GM19239 (cell line): Measurements from ENCODE around the gene HDAC7.

Experiments
- DNase-seq: peaks from one replicate; pipeline ENCODE4 v3.0.0; 2011; ENCODE audit warnings: low spot score; ENCODE audit not compliant: insufficient read length
- FAIRE-seq: peaks from 2 replicates; lab custom pipeline; 2011; peaks lifted over from hg19 to GRCh38; lab: Jason Lieb, UNC

HDAC7 gene

DNA sequence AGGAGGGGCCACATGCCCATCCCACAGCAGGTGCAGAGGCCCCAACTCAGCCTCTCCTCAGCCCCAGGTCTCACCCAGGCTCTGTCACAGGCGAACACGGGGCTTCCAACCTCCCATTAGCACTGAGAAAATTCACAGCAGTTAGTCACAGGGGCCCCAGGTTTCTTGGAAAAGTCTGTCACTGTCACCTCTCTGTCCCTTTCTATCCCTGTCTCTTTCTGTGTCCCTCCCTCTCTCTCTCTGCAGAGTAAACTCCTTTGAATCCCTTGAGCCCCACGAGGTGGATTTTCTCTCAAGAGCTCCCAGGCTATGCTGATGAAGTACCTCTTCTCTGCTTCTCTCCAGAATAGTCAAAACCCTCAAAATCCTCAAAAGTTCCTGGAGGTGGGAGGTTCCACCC is 80.4 kb downstream of the HDAC7 start:
- DNase-seq (no peak), FAIRE-seq (no peak)

DNA sequence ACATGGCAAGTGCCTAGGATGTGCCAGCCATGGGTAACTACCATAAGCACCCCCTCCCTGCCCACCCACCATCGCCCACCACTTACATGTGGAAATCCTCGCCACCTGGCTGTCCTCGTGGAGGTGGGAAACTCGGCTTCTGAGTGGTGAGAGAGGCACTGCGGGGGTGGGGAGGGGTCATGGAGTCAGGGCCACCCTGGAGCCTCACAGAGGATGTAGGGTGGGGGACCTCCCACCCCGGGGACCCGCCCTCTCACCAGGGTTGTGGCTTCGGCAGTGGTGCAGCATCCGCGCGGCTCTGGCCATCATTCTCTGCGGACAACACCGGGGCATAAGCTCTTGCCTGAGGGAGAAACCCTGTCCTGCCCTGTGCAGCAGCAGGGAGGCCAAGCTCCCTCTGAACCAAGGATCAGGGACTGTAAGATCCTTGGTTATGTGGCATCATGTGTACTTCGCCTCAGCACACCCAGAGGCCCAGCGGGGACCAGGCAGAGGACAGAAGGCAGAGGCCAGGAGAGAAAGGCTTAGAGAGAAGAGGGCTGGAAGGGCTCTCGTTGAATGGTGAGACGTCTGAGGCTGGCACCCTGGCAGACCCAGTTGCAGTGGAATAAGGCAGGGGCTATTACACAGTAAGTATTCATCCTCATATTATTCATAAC is 81.6 kb downstream of the HDAC7 start:
- FAIRE-seq, result no peak

DNA sequence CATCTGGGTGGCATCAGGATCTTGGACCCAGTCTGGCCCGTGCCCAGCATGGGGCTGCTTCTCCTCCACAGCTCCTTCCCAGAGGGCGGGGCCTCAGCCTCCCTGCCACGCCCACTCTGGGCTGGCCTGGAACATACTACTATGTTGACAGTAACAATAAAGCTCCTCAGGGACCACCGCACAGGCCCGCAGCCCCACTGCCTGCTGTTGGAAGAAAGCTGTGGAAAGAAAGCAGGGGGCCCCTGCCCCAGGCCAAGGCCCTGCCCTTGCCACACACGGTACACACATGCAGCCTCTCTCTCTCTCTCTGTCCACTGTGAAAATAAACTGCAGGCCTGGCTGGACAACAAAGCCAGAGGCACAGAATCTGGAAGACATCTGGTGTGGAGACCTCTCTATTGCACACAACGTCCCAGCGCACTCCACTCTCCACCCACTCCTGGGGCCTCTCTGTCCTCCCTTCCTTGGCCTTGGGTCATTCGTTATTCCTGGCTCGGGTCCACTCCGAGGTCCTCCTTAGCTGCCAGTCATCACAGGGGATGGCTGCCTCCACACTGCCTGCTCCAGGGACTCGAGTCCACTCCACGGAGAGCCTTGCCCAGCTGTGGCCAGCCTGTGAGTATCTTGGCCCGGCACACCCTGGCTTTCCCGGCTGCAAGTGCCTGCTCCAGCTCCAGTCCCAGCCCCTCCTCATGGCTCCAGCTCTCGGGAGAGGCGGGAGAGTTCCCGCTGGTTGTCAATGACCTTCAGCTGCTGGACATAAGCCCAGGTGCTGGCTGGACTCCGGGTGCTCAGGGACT is 82.6 kb downstream of the HDAC7 start:
- no peak for FAIRE-seq
- DNase-seq, result no peak

More for the DNA sequence above, 81.6 kb downstream of the HDAC7 start:
- DNase-seq, result no peak

DNA sequence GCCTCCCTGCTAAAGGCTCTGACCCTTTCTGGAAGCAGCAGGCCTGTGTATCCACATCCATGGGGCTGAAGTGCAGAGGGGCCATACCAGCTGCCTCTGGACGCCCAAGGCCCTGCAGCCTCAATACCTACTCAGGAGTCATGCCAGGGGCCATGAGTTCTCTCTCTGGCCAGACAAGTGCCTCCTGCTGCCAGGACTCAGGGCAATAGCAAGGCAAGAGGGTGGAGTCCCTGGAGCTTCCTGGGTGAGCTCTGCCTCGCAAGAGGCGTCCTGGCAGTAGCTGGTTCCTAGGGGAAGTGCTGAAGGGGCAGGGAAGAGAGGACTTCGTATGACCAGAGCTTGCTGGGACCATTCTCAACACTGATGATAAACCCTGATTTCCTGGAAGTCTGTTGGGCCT is 83.5 kb downstream of the HDAC7 start:
- DNase-seq, result no peak
- FAIRE-seq, result no peak

DNA sequence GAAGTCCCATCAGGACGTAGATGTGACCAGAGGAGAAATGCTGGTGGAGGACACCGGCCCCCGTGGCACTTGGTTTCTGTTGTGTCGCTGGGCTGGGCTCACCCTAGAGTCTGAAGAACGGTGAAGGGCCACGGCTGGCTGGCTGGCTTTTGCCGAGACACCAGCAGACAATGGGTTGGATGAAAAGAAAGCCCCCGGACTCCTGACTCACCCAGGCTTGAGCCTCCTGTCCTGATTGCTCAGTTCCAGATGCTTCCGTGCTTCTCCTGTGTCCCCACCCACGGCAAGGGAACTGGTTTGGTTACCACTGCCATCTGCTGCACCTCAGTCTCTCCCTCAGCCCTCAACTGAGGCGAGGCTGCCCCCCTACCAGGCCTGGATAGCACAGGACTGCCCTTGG is 84.1 kb downstream of the HDAC7 start:
- DNase-seq (no peak), FAIRE-seq (no peak)

DNA sequence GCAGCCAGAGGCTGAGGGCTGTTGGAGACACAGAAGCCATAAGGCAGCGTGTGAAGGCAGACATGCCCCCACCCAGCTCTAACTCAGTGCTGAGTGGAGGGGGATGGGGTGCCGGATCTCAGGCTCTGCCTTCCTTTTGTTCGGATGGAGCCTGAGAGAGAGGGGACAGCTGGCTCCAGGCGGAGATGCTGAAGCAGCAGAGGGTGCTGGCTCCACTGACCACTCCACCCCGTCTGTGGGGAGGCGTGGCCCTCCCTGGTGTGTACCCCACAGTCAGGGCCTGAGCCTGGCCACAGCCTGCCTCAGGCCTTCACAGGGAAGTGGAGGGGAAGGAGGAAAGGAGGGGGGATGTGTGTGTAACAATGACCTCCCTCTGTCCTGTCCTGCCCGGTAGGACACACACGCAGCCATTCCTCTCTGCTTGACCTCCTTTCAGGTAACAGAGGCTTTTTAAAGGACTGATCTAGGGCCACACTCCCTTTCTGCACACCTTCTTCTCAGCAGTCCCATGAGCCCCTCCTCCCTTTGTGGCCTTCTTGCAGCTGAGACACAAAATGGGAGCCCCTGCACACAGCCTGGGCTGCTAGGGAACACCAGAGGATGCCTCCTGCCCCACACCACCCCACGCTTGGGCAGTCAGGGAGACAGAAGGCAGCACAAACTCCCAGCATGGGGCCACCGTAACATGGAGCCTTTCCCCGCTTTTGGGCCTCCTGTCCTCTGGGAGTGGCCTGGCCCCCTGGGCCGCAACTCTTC is 84.8 kb downstream of the HDAC7 start:
- FAIRE-seq, result no peak

DNA sequence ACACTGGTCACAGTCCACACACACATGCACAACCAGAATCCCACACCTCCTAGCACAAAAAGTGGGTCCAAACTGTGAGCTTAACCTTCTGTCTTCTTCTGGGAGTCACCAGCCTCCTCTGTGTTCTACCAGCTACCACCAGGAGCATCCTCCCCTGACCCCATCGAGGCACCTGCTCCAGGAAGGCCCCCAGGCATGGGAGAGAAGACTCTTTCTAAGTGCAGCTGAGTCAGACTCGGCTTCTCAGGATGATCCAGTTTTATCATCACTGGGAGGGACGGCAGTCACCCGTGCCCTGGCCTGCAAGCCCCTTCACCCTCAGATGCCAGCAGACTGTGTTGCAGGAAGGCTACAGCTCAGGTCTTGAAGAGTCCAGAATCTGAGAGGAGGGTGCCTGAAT is 86.6 kb downstream of the HDAC7 start:
- DNase-seq (no peak), FAIRE-seq (no peak)

More for the DNA sequence above, 84.8 kb downstream of the HDAC7 start:
- no peak for DNase-seq
